SK-N-SH treated with all-trans-retinoic acid at 6 μM for 48 hours (cell line): ENCODE data around the gene SH3GLB1.

Experiments
- ATAC-seq: fragments of 200-7000 bp; cut with Tn5 transposase; 3 replicates; pipeline ENCODE4 v1.9.1; 2020; ENCODE audit warnings: mild to moderate bottlenecking, moderate library complexity
- ARNTL ChIP-seq: fragments of 450-650 bp; formaldehyde crosslinking; IDR thresholded peaks from 2 replicates; pipeline ENCODE4 v1.5.0; 2020; ENCODE audit warnings: low read depth, mild to moderate bottlenecking, moderate library complexity, borderline replicate concordance
- CSDC2 ChIP-seq: fragments of 250-450 bp; sonication (Bioruptor Pico); IDR thresholded peaks from 2 replicates; pipeline ENCODE4 v1.5.0; 2020; ENCODE audit warnings: mild to moderate bottlenecking, moderate library complexity
- ESRRG ChIP-seq: fragments of 250-450 bp; sonication (Bioruptor Pico); IDR thresholded peaks from 2 replicates; pipeline ENCODE4 v1.6.1; 2021; ENCODE audit warnings: mild to moderate bottlenecking
- GLIS3 ChIP-seq: fragments of 250-450 bp; sonication (Bioruptor Pico); IDR thresholded peaks from 2 replicates; pipeline ENCODE4 v1.5.0; 2020; ENCODE audit warnings: mild to moderate bottlenecking, moderate library complexity
- ISL1 ChIP-seq: fragments of 250-450 bp; sonication (Bioruptor Pico); IDR thresholded peaks from 2 replicates; pipeline ENCODE4 v2.1.2; 2022; ENCODE audit warnings: mild to moderate bottlenecking, moderate library complexity
- OSR1 ChIP-seq: fragments of 250-450 bp; sonication (Bioruptor Pico); IDR thresholded peaks from 2 replicates; pipeline ENCODE4 v1.8.0; 2022; ENCODE audit warnings: moderate library complexity, mild to moderate bottlenecking, inconsistent platforms
- RARB ChIP-seq: fragments of 250-450 bp; sonication (Bioruptor Pico); IDR thresholded peaks from 2 replicates; pipeline ENCODE4 v1.8.0; 2021; ENCODE audit warnings: mild to moderate bottlenecking, moderate library complexity
- SNAI2 ChIP-seq: fragments of 250-450 bp; sonication (Bioruptor Pico); IDR thresholded peaks from 2 replicates; pipeline ENCODE4 v1.5.0; 2020; ENCODE audit warnings: mild to moderate bottlenecking, moderate library complexity
- TCF4 ChIP-seq: fragments of 250-450 bp; sonication (Bioruptor Pico); IDR thresholded peaks from 2 replicates; pipeline ENCODE4 v1.8.0; 2021; ENCODE audit warnings: mild to moderate bottlenecking, moderate library complexity, borderline replicate concordance
- TOX ChIP-seq: fragments of 250-450 bp; sonication (Bioruptor Pico); IDR thresholded peaks from 2 replicates; pipeline ENCODE4 v1.8.0; 2021; ENCODE audit warnings: mild to moderate bottlenecking, moderate library complexity, borderline replicate concordance
- ZC3H10 ChIP-seq: fragments of 250-450 bp; sonication (Bioruptor Pico); IDR thresholded peaks from 2 replicates; pipeline ENCODE4 v1.5.1; 2021; ENCODE audit warnings: mild to moderate bottlenecking, moderate library complexity
- ZFP3 ChIP-seq: fragments of 250-450 bp; sonication (Bioruptor Pico); IDR thresholded peaks from 2 replicates; pipeline ENCODE4 v1.5.0; 2020; ENCODE audit warnings: mild to moderate bottlenecking, moderate library complexity
- ZFP30 ChIP-seq: fragments of 450-650 bp; formaldehyde crosslinking; IDR thresholded peaks from 2 replicates; pipeline ENCODE4 v1.5.0; 2022; ENCODE audit warnings: mild to moderate bottlenecking, moderate library complexity
- ZNF565 ChIP-seq: fragments of 450-650 bp; formaldehyde crosslinking; conservative IDR thresholded peaks from 2 replicates; pipeline ENCODE4 v1.5.0; 2020; ENCODE audit warnings: low read depth, mild to moderate bottlenecking, moderate library complexity
- ZNF70 ChIP-seq: fragments of 450-650 bp; formaldehyde crosslinking; IDR thresholded peaks from 2 replicates; pipeline ENCODE4 v1.5.0; 2020; ENCODE audit warnings: mild to moderate bottlenecking, moderate library complexity
- ZNF8 ChIP-seq: fragments of 450-650 bp; formaldehyde crosslinking; IDR thresholded peaks from 2 replicates; pipeline ENCODE4 v1.5.0; 2020; ENCODE audit warnings: mild to moderate bottlenecking, moderate library complexity
- TF ChIP-seq, protein P1 (sequence below): fragments of 250-450 bp; sonication (Bioruptor Pico); IDR thresholded peaks from 2 replicates; pipeline ENCODE4 v1.8.0; 2020; ENCODE audit warnings: mild to moderate bottlenecking, moderate library complexity, borderline replicate concordance
- TF ChIP-seq, protein P2 (sequence below): fragments of 250-450 bp; sonication (Bioruptor Pico); IDR thresholded peaks from 2 replicates; pipeline ENCODE4 v1.8.0; 2021; ENCODE audit warnings: low read depth, mild to moderate bottlenecking, moderate library complexity, borderline replicate concordance
- TF ChIP-seq, protein P3 (sequence below): fragments of 250-450 bp; sonication (Bioruptor Pico); IDR thresholded peaks from 2 replicates; pipeline ENCODE4 v1.5.0; 2020; ENCODE audit warnings: mild to moderate bottlenecking, moderate library complexity
- TF ChIP-seq, protein P4 (sequence below): fragments of 250-450 bp; sonication (Bioruptor Pico); IDR thresholded peaks from 2 replicates; pipeline ENCODE4 v1.5.1; 2020; ENCODE audit warnings: low read depth, mild to moderate bottlenecking, moderate library complexity
- TF ChIP-seq, protein P5 (sequence below): fragments of 250-450 bp; sonication (Bioruptor Pico); IDR thresholded peaks from 2 replicates; pipeline ENCODE4 v1.5.1; 2021; ENCODE audit warnings: mild to moderate bottlenecking, moderate library complexity

Gene SH3GLB1

DNA sequence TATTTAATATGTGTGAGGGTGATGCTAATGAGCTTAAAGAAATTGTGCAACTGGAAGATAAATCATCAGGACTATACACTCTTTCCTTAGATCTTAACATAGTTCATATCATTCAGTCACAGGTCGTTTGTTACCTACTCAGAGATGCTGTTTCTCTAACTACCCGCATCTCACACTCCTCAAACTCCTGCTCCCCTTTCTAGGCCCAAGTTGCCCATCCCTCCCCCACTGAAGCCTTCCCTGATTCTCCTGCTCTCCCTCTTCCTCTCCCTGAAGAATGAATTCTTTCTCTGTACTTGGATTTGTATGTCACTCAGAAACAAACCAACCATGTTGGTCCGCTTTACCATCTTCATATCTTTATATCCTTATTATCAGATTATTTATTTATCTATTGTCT is 9.1 kb downstream of the SH3GLB1 start:
- TF ChIP-seq RARB (CRISPR knock-in tag): no peak
- TF ChIP-seq, protein P1, sequence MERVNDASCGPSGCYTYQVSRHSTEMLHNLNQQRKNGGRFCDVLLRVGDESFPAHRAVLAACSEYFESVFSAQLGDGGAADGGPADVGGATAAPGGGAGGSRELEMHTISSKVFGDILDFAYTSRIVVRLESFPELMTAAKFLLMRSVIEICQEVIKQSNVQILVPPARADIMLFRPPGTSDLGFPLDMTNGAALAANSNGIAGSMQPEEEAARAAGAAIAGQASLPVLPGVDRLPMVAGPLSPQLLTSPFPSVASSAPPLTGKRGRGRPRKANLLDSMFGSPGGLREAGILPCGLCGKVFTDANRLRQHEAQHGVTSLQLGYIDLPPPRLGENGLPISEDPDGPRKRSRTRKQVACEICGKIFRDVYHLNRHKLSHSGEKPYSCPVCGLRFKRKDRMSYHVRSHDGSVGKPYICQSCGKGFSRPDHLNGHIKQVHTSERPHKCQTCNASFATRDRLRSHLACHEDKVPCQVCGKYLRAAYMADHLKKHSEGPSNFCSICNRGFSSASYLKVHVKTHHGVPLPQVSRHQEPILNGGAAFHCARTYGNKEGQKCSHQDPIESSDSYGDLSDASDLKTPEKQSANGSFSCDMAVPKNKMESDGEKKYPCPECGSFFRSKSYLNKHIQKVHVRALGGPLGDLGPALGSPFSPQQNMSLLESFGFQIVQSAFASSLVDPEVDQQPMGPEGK: no peak
- TF ChIP-seq GLIS3: no peak
- TF ChIP-seq ZFP30 (CRISPR knock-in tag): no peak
- ATAC-seq: no peak

DNA sequence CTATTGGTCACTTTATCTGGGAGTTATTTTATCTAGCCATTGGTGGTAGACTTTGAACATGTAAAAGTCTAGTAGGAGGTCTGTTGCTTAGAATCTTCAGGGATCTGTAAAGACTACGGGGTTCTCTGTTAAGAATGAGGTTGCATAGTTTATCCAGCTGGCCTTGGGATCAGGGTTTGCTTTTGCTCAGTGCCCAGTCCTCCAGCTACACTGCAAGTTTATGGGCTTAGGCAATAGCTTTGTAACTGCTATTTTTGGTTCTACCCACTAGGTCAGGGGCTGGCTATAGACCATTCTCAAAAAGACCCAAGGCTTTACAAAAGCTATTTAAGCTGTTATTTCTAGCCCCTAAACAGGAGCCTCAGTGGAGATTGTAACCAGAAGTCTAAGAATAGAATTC is 9.8 kb downstream of the SH3GLB1 start:
- TF ChIP-seq TCF4 (CRISPR knock-in tag): no peak
- TF ChIP-seq, all 23 proteins: peak for 0

DNA sequence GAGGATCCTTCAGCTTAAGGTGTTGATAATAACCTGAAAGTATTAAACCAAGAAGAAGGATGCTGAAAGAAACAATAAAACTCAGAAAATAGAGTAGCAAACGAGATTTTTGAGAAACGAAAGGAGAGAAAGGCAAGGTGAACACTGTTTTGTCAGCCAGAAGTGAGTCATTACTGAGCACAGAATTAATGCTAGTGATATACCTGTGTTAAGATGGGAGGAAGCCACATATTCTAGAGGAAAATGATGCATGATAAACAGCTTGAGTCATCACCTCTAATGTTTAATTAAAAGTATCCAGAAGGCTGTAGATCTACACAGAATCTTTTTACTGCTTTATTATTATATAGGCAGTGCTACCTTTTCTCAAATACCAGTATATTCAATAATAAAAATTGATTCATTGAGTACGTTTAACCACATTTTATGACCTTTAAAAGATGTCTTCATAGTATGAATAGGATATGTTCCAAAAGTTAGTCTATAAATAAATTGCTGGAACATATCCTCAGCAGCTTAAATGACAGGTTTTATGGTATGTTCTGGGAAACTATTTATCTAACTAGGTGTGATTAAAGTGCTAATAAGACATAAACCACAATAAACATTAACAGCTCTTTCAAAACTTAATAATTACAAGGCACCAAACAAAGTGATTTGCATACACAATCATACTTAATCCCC is 10.3 kb downstream of the SH3GLB1 start:
- no peak for ATAC-seq
- TF ChIP-seq ARNTL (CRISPR knock-in tag) (no peak), ISL1 (no peak), ESRRG (CRISPR knock-in tag) (no peak), SNAI2 (CRISPR knock-in tag) (no peak), ZFP3 (no peak), OSR1 (CRISPR knock-in tag) (no peak), ZNF8 (CRISPR knock-in tag) (no peak), ZNF70 (CRISPR knock-in tag) (no peak), ZNF565 (CRISPR knock-in tag) (no peak), TOX (CRISPR knock-in tag) (no peak), ZC3H10 (no peak), CSDC2 (CRISPR knock-in tag) (no peak), RARB (CRISPR knock-in tag) (no peak), GLIS3 (no peak)
- TF ChIP-seq, protein P2, sequence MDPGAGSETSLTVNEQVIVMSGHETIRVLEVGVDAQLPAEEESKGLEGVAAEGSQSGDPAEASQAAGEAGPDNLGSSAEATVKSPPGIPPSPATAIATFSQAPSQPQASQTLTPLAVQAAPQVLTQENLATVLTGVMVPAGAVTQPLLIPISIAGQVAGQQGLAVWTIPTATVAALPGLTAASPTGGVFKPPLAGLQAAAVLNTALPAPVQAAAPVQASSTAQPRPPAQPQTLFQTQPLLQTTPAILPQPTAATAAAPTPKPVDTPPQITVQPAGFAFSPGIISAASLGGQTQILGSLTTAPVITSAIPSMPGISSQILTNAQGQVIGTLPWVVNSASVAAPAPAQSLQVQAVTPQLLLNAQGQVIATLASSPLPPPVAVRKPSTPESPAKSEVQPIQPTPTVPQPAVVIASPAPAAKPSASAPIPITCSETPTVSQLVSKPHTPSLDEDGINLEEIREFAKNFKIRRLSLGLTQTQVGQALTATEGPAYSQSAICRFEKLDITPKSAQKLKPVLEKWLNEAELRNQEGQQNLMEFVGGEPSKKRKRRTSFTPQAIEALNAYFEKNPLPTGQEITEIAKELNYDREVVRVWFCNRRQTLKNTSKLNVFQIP: no peak
- TF ChIP-seq, protein P3, sequence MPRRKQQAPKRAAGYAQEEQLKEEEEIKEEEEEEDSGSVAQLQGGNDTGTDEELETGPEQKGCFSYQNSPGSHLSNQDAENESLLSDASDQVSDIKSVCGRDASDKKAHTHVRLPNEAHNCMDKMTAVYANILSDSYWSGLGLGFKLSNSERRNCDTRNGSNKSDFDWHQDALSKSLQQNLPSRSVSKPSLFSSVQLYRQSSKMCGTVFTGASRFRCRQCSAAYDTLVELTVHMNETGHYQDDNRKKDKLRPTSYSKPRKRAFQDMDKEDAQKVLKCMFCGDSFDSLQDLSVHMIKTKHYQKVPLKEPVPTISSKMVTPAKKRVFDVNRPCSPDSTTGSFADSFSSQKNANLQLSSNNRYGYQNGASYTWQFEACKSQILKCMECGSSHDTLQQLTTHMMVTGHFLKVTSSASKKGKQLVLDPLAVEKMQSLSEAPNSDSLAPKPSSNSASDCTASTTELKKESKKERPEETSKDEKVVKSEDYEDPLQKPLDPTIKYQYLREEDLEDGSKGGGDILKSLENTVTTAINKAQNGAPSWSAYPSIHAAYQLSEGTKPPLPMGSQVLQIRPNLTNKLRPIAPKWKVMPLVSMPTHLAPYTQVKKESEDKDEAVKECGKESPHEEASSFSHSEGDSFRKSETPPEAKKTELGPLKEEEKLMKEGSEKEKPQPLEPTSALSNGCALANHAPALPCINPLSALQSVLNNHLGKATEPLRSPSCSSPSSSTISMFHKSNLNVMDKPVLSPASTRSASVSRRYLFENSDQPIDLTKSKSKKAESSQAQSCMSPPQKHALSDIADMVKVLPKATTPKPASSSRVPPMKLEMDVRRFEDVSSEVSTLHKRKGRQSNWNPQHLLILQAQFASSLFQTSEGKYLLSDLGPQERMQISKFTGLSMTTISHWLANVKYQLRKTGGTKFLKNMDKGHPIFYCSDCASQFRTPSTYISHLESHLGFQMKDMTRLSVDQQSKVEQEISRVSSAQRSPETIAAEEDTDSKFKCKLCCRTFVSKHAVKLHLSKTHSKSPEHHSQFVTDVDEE (CRISPR knock-in tag): no peak
- TF ChIP-seq, protein P4, sequence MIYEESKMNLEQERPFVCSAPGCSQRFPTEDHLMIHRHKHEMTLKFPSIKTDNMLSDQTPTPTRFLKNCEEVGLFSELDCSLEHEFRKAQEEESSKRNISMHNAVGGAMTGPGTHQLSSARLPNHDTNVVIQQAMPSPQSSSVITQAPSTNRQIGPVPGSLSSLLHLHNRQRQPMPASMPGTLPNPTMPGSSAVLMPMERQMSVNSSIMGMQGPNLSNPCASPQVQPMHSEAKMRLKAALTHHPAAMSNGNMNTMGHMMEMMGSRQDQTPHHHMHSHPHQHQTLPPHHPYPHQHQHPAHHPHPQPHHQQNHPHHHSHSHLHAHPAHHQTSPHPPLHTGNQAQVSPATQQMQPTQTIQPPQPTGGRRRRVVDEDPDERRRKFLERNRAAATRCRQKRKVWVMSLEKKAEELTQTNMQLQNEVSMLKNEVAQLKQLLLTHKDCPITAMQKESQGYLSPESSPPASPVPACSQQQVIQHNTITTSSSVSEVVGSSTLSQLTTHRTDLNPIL (CRISPR knock-in tag): no peak
- TF ChIP-seq, protein P1: no peak
- TF ChIP-seq, protein P5, sequence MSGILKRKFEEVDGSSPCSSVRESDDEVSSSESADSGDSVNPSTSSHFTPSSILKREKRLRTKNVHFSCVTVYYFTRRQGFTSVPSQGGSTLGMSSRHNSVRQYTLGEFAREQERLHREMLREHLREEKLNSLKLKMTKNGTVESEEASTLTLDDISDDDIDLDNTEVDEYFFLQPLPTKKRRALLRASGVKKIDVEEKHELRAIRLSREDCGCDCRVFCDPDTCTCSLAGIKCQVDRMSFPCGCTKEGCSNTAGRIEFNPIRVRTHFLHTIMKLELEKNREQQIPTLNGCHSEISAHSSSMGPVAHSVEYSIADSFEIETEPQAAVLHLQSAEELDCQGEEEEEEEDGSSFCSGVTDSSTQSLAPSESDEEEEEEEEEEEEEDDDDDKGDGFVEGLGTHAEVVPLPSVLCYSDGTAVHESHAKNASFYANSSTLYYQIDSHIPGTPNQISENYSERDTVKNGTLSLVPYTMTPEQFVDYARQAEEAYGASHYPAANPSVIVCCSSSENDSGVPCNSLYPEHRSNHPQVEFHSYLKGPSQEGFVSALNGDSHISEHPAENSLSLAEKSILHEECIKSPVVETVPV (CRISPR knock-in tag): no peak

More for the DNA sequence above, 9.8 kb downstream of the SH3GLB1 start:
- no peak for ATAC-seq
